ENCODE data around the gene IGFBPL1. TPM values are rescaled to one million over a fixed set of nuclear protein-coding genes. Genes with fewer than 3 reads are reported as not detected.

The IGFBPL1 gene
- total RNA-seq, 4 donors from 2014 or later, result not detected

DNA sequence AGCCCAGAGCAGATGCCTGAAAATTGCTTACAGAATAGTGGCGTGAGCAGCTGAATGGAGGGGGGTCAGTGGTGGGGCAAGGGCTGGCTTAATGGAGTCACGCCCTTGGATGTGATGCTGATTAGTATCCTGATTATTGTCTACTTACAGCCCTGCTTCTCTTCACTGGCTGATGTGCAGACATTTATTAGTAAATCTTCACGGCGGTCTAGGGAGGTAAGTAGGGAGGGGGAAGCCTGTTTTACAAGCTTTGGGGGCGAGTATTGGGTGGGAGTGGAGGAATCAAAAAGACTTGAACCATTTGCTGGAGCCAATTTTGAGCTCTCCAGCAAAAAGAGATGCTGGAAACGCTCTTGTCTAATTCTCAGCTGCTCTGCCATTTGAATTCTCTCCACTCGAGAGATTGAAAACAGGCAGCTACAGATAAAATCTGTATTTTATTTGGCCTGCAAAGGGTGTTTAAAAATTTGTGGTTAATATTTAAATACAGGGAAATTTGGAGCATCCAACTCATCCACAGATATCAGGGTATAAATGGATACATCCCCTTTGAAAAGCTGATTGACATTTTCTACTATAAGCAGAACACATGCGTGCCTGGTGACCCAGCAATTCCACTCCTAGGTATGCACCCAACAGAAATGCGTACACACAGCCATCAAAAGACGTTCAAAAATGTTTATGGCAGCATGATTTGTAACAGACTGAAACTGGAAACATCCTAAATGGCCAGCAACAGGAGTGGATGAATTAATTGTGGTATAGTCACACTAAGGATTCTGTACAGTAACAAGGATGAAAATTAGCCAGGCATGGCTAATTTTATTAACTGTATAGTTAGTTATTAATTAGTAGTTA is 51.3 kb downstream of the IGFBPL1 start:
- no peak for TF ChIP-seq CTCF (IDR thresholded peaks at IDR 0.05; ENCODE audit: low read depth)

DNA sequence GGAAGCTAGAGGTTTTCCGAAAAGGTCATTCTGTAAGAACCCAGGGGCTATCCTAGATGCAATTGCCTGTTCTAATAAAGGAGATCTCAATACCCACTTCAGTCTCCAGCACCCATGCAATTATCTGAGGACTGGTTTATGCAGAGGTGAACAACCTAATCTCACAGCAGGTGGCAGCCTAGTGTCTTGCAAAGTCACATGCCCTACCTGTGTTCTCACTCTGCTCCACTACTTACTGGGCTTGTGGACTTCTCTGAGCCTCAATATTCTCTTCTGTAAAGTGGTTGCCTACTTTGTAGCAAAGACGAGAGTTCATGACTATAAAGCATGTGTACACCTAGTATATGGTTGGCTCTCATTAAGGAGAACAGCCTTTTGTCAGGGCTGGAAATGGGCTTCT is 52.8 kb downstream of the IGFBPL1 start:
- TF ChIP-seq CTCF (IDR thresholded peaks at IDR 0.05; ENCODE audit: low read depth), result no peak

- no peak for TF ChIP-seq CTCF (IDR thresholded peaks at IDR 0.05; ENCODE audit: low read depth)
Observed at GRCh38 chr9:38370176-38370575, 54.1 kb downstream of the IGFBPL1 start.

DNA sequence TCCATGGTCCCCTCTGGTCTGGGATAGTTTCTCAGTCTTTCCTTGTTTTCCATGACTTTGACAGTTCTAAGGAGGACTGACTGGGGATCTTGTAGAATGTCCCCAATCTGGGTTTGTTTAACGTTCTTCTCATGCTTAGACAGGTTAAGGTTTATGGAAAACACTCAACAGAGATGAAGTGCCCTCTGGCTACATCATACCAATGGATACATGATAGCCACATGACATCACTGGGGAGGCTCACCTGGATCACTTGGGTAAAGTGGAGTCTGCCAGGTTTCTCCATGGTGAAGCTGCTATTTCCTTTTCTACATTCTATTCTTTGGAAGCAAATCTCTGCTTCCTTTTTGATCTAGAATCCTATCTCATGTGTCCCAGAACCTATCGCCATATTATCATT is 55.5 kb downstream of the IGFBPL1 start:
- TF ChIP-seq CTCF (IDR thresholded peaks at IDR 0.05; ENCODE audit: low read depth), result no peak

- TF ChIP-seq CTCF (IDR thresholded peaks at IDR 0.05; ENCODE audit: low read depth), result no peak
Observed at GRCh38 chr9:38367898-38368297, 56.4 kb downstream of the IGFBPL1 start.

DNA sequence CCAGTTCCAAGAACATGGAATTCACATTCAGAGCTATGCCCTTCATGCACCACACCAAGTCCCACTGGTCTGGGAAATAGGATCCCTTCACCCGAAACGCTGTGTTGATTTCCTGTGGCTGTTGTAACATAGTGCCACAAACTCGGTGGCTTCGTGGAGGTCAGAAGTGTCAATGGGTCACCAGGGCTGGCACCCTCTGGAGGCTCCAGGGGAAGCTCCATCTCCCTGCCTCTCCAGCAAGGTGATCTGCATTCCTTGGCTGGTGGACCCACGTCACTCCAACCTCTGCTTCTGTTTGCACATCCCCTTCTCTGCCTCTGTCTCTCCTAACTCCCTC is 60.7 kb downstream of the IGFBPL1 start:
- no peak for TF ChIP-seq CTCF (IDR thresholded peaks at IDR 0.05; ENCODE audit: low read depth)

DNA sequence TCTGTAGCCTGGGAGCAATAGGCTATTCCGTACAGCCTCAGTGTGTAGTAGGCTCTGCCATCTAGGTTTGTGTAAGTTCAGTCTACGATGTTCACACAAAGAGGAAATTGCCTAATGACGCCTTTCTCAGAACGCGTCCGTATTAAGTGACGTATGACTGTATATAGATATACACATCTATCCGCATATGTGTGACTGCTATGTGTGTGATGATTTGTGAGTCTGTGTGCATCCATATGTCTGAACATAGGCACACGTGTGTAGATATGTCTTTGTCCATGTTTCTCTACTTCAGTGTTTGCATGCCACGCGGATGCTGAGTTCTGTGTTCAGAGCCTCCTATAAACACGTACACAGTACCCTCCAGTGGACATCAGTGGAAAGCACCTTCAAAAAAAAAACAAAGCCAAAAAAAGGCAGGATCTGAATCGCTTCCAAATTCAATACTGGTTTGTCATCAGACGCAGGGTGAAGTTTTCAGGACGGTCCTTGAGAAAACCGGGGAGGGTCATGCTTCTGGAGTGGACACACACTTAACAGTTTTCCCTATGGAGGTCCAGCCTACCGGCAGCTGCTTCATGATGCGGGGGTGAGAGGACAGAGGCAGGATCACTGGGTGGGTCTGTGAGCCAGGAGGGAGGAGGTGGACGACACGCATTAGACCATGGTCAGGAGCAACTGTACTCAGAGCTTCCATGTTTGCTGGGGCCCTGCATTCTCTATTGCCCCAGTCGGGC is 61.2 kb downstream of the IGFBPL1 start:
- no peak for TF ChIP-seq CTCF (IDR thresholded peaks at IDR 0.05; ENCODE audit: low read depth)

All from subcutaneous adipose tissue (tissue), 4 donors.